Endothelial cell of umbilical vein (primary cell): Measurements from ENCODE around the gene MYO9A. TPM values are rescaled to one million over a fixed set of nuclear protein-coding genes. Genes with fewer than 3 reads are reported as not detected.

ENCODE experiments used
- BruUV-seq: library from RNA; stranded (reverse); fragments of 400-500 nt; replicated peaks from 2 replicates; lab custom pipeline; 2021; lab: Mats Ljungman, UMichigan
- CTCF ChIA-PET: fragments of 300-600, 350-600 bp; sonication (Branson Sonifier 250); formaldehyde crosslinking; loops from one replicate; lab custom pipeline; 2021; ENCODE audit warnings: antibody characterized with exemption, inconsistent platforms; lab: Charles Lee
- POLR2A ChIA-PET: fragments of 300-600, 350-600 bp; sonication (Branson Sonifier 250); formaldehyde crosslinking; loops from one replicate; lab custom pipeline; 2021; ENCODE audit warnings: antibody characterized with exemption, inconsistent platforms; lab: Charles Lee
- DNase-seq: peaks from one replicate; pipeline ENCODE4 v3.0.0-alpha.2; 2011; ENCODE audit warnings: low read depth, low spot score
- FAIRE-seq: peaks from 2 replicates; lab custom pipeline; 2011; peaks lifted over from hg19 to GRCh38; lab: Jason Lieb, UNC
- H2AFZ ChIP-seq: 2 replicates; pipeline ENCODE4 v1.6.0; 2012; ENCODE audit warnings: low read depth, low read length, control low read depth, inconsistent platforms
- H3K27ac ChIP-seq: 2 replicates; pipeline ENCODE4 v1.5.1; 2011; ENCODE audit warnings: low read depth, mild to moderate bottlenecking, control low read depth, low read length, moderate library complexity; ENCODE audit not compliant: insufficient read depth
- H3K27me3 ChIP-seq, 2 experiments: 2 replicates each; pipeline versions ENCODE4 v1.6.0 to v1.6.1; 2011; ENCODE audit warnings: low read length in 2 of 2, mixed read lengths in 1 of 2; ENCODE audit not compliant: control insufficient read depth in 2 of 2, insufficient read depth in 2 of 2
- H3K36me3 ChIP-seq, 2 experiments: 2 replicates in 1 of 2; 3 replicates in 1 of 2; pipeline ENCODE4 v1.5.1; 2011; ENCODE audit warnings: low read length in 2 of 2, mild to moderate bottlenecking in 1 of 2, moderate library complexity in 1 of 2; ENCODE audit not compliant: control insufficient read depth in 2 of 2, insufficient read depth in 2 of 2; ENCODE audit errors: extremely low read depth in 1 of 2
- H3K4me1 ChIP-seq: 3 replicates; pipeline ENCODE4 v1.5.1; 2011; ENCODE audit warnings: mild to moderate bottlenecking, low read length; ENCODE audit not compliant: control insufficient read depth, insufficient read depth; ENCODE audit errors: extremely low read depth
- H3K4me2 ChIP-seq: 2 replicates; pipeline ENCODE4 v1.6.1; 2011; ENCODE audit warnings: low read length, control low read depth, mixed read lengths; ENCODE audit not compliant: insufficient read depth
- H3K4me3 ChIP-seq, 3 experiments: fragments of 200-600 bp in 1 of 3; sonication (generic), shearing (Covaris generic) in 1 of 3; replicated peaks in 1 of 3; 2 replicates each; pipeline ENCODE4 v1.5.1; 2011 to 2016; ENCODE audit warnings: control low read depth in 3 of 3, low read length in 3 of 3, mild to moderate bottlenecking in 2 of 3, inconsistent platforms in 1 of 3, low read depth in 1 of 3, moderate library complexity in 1 of 3; ENCODE audit not compliant: insufficient read depth in 1 of 3
- H3K79me2 ChIP-seq: 2 replicates; pipeline ENCODE4 v1.6.0; 2012; ENCODE audit warnings: low read length, inconsistent platforms; ENCODE audit not compliant: control insufficient read depth, insufficient read depth
- H3K9ac ChIP-seq: replicated peaks from 2 replicates; pipeline ENCODE3; 2011; ENCODE audit warnings: low read length, control low read depth; ENCODE audit not compliant: insufficient read depth; ENCODE audit errors: extremely low read depth
- H3K9me1 ChIP-seq: replicated peaks from 3 replicates; pipeline ENCODE4 v1.6.0; 2011; ENCODE audit warnings: mild to moderate bottlenecking, low read length; ENCODE audit not compliant: control insufficient read depth, insufficient read depth; ENCODE audit errors: extremely low read depth
- H3K9me3 ChIP-seq: replicated peaks from 2 replicates; pipeline ENCODE4 v1.5.1; 2012; ENCODE audit warnings: low read length, inconsistent platforms; ENCODE audit not compliant: control insufficient read depth, insufficient read depth
- H4K20me1 ChIP-seq: replicated peaks from 2 replicates; pipeline ENCODE3; 2011; ENCODE audit warnings: mild to moderate bottlenecking, low read length; ENCODE audit not compliant: control insufficient read depth, insufficient read depth; ENCODE audit errors: extremely low read depth
- EZH2 ChIP-seq: IDR thresholded peaks from 2 replicates; pipeline ENCODE4 v1.6.1; 2012; ENCODE audit warnings: borderline replicate concordance, low read depth, mild to moderate bottlenecking, moderate library complexity, low read length, inconsistent platforms; ENCODE audit not compliant: severe bottlenecking
- FOS ChIP-seq: IDR thresholded peaks from 2 replicates; pipeline ENCODE4 v1.6.1; 2011; ENCODE audit warnings: mild to moderate bottlenecking, low read length, moderate library complexity, borderline replicate concordance; ENCODE audit not compliant: insufficient read depth
- GATA2 ChIP-seq: IDR thresholded peaks from 2 replicates; pipeline ENCODE4 v1.7.0; 2011; ENCODE audit warnings: low read depth, mild to moderate bottlenecking, moderate library complexity, mixed read lengths, low read length; ENCODE audit not compliant: insufficient read length, insufficient read depth
- JUN ChIP-seq: IDR thresholded peaks from 2 replicates; pipeline ENCODE4 v1.6.1; 2011; ENCODE audit warnings: borderline replicate concordance, low read depth; ENCODE audit not compliant: insufficient read length, insufficient read depth
- MYC ChIP-seq: IDR thresholded peaks from one replicate; pipeline ENCODE4 v1.6.1; 2011; ENCODE audit warnings: mild to moderate bottlenecking, low read depth, low read length
- dilution Hi-C: fragments of 300-500 bp; cut with MboI; formaldehyde crosslinking; loops from one replicate; pipeline ENCODE4 v1.15.0; 2019; ENCODE audit warnings: low sequenced_read_pairs; ENCODE audit not compliant: extremely low pct_ligation_motif_present
- intact Hi-C: fragments of 100-400 bp; cut with micrococcal nuclease; formaldehyde crosslinking; loops from one replicate; pipeline ENCODE4 v1.10.0; 2022
- polyA plus RNA-seq, 4 experiments: library from polyadenylated mRNA; depleted of rRNA in 3 of 4; stranded (reverse) in 3 of 4; unstranded in 1 of 4; fragments of >200 nt; gene quantifications; 2 replicates each; pipeline versions ENCODE4 v1.2.1 to v1.2.3, GENCODE V29; 2011 to 2012; ENCODE audit warnings: missing spikeins in 1 of 4
- total RNA-seq: library from RNA; stranded (reverse); gene quantifications from 2 replicates; pipeline ENCODE4 v1.2.3, GENCODE V29; 2021
- TF ChIP-seq, protein P1 (sequence below): IDR thresholded peaks from 2 replicates; pipeline ENCODE4 v1.6.1; 2011; ENCODE audit not compliant: insufficient read depth, insufficient read length
- TF ChIP-seq, protein P2 (sequence below), 2 donors: IDR thresholded peaks; 1 replicate in 1 of 2; 2 replicates in 1 of 2; pipeline ENCODE4 v1.5.1; 2011; ENCODE audit warnings: low read length in 2 of 2, mild to moderate bottlenecking in 2 of 2, moderate library complexity in 2 of 2, control low read depth in 1 of 2, inconsistent platforms in 1 of 2, low read depth in 1 of 2; ENCODE audit not compliant: insufficient read depth in 1 of 2; ENCODE audit errors: extremely low read depth in 1 of 2

The MYO9A gene
- total and polyA plus RNA-seq, 2 donors (not counting 3 experiments of a cell fraction or from before 2014, with no cell fraction given), result 6.4 to 30.3 TPM

DNA sequence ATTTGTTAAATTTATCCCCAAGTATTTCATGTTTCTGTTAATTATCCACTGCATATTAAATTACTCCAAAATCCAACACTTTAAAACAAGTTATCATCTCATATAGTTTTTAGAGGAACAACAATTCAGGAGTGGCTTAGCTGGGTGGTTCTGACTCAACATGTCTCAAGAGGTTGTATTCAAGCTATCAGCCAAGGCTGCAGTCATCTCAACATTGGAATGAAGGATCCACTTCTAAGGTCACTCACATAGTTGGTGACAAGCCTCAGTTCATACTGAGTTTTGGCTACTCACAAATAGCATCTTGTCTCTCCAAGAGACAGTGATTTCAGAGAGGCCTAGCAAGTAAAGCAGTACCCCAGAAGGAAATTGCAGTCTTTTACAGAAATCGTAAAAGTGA is 172.9 kb downstream of the MYO9A start:
- no peaks in the 10 kb centered on the region for H4K20me1 ChIP-seq
- no peak overlapping the region for H3K9ac ChIP-seq
- intact Hi-C loops, result no loop called here
- H3K9me3 ChIP-seq, result no peaks in the 10 kb centered on the region
- H3K27ac ChIP-seq, result no peak overlapping the region
- no peaks in the 10 kb centered on the region for H3K4me1 ChIP-seq
- no TSS peak for BruUV-seq
- no peak for DNase-seq
- H3K79me2 ChIP-seq, result no peaks in the 10 kb centered on the region
- no peaks in the 10 kb centered on the region for H3K9me1 ChIP-seq
- H3K4me3 ChIP-seq, result no peak overlapping the region
- H3K36me3 ChIP-seq, result no peaks in the 10 kb centered on the region
- TF ChIP-seq MYC, result no peak
- TF ChIP-seq GATA2, result no peak
- TF ChIP-seq JUN, result no peak
- TF ChIP-seq EZH2, result no peak
- TF ChIP-seq, protein P1, sequence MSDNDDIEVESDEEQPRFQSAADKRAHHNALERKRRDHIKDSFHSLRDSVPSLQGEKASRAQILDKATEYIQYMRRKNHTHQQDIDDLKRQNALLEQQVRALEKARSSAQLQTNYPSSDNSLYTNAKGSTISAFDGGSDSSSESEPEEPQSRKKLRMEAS, result no peak
- no peak overlapping the region for H2AFZ ChIP-seq
- CTCF ChIA-PET, result interaction anchor here (1.6 kb wide), 1 partner anchor 8 kb away, joined by 4 read pairs; no protein-coding TSS in a partner anchor
- no peaks in the 10 kb centered on the region for H3K27me3 ChIP-seq
- no peak for FAIRE-seq
- dilution Hi-C loops, result no loop called here
- POLR2A ChIA-PET, result no interaction called here
- no peak overlapping the region for H3K4me2 ChIP-seq

DNA sequence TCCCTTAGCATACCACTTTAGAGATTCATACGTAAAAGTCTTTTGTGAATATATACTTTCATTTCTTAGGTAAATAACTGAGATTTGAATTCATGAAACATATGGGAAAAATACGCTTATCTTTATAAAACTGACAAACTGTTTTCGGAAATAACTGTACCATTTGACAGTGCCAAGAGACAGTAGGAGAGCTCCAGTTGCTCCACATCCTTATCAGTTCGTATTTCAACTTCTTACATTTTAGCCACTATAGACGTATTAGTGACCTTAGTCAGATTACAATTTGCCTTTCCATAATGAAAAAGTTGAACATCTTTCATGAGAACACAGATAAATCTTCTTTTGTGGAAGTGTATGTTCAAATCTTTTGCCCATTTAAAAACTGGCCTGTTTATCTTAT is 174.1 kb downstream of the MYO9A start:
- Histone ChIP-seq H3K27ac (no peak overlapping the region), H3K79me2 (no peaks in the 10 kb centered on the region), H3K9me1 (no peaks in the 10 kb centered on the region), H3K9me3 (no peaks in the 10 kb centered on the region), H3K9ac (no peak overlapping the region), H3K4me1 (no peaks in the 10 kb centered on the region), H2AFZ (no peak overlapping the region), H3K4me3 (no peak overlapping the region), H3K4me2 (no peak overlapping the region), H4K20me1 (no peaks in the 10 kb centered on the region), H3K36me3 (no peaks in the 10 kb centered on the region), H3K27me3 (no peaks in the 10 kb centered on the region)
- DNase-seq, result no peak
- no peak for TF ChIP-seq GATA2
- TF ChIP-seq FOS, result no peak
- TF ChIP-seq, protein P2, sequence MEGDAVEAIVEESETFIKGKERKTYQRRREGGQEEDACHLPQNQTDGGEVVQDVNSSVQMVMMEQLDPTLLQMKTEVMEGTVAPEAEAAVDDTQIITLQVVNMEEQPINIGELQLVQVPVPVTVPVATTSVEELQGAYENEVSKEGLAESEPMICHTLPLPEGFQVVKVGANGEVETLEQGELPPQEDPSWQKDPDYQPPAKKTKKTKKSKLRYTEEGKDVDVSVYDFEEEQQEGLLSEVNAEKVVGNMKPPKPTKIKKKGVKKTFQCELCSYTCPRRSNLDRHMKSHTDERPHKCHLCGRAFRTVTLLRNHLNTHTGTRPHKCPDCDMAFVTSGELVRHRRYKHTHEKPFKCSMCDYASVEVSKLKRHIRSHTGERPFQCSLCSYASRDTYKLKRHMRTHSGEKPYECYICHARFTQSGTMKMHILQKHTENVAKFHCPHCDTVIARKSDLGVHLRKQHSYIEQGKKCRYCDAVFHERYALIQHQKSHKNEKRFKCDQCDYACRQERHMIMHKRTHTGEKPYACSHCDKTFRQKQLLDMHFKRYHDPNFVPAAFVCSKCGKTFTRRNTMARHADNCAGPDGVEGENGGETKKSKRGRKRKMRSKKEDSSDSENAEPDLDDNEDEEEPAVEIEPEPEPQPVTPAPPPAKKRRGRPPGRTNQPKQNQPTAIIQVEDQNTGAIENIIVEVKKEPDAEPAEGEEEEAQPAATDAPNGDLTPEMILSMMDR (IDR thresholded peaks at IDR 0.05; ENCODE audit: extremely low read depth in 1 of 2, insufficient read depth in 1 of 2, low read depth in 1 of 2, low read length in 2 of 2), result no peak
- no peak for TF ChIP-seq EZH2
- dilution Hi-C loops (no loop called here), intact Hi-C loops (no loop called here)
- FAIRE-seq, result no peak
- ChIA-PET POLR2A (no interaction called here), CTCF (interaction anchor here (1.6 to 2.2 kb wide), 2 partner anchors 9 to 23 kb away, joined by 4 to 6 read pairs; no protein-coding TSS in a partner anchor)
- no TSS peak for BruUV-seq
